GM12878 (cell line): Measurements from ENCODE around the gene FPR1. TPM values are rescaled to one million over a fixed set of nuclear protein-coding genes. Genes with fewer than 3 reads are reported as not detected.

Experiments used
- ATAC-seq: fragments of 200-7000 bp; cut with Tn5 transposase; 3 replicates; pipeline ENCODE4 v1.9.1; 2020; ENCODE audit warnings: mild to moderate bottlenecking, moderate library complexity
- BruUV-seq: library from RNA; stranded (reverse); fragments of 400-500 nt; replicated peaks from 2 replicates; lab custom pipeline; 2021; lab: Mats Ljungman, UMichigan
- CTCF ChIA-PET: fragments of 300-600 bp; sonication (Branson Sonifier 250); formaldehyde crosslinking; extraction: SDS; loops from one replicate; lab custom pipeline; 2021; ENCODE audit warnings: inconsistent platforms; lab: Yijun Ruan, JAX
- POLR2A ChIA-PET: fragments of 350-600 bp; formaldehyde crosslinking; extraction: SDS; loops from one replicate; lab custom pipeline; 2021; ENCODE audit warnings: inconsistent platforms; lab: Charles Lee
- RAD21 ChIA-PET: fragments of 300-600 bp; sonication (Branson Sonifier 250); formaldehyde crosslinking; loops from one replicate; lab custom pipeline; 2023; ENCODE audit warnings: antibody characterized with exemption; ENCODE audit not compliant: unreplicated experiment; lab: Charles Lee
- SMC1A ChIA-PET: fragments of 300-600 bp; sonication (Branson Sonifier 250); formaldehyde crosslinking; loops from one replicate; lab custom pipeline; 2023; ENCODE audit not compliant: unreplicated experiment, uncharacterized antibody; lab: Charles Lee
- DNase-seq: peaks from one replicate; pipeline ENCODE4 v3.0.0-alpha.2; 2011; ENCODE audit warnings: low read depth, low spot score
- FAIRE-seq: peaks from 3 replicates; lab custom pipeline; 2011; peaks lifted over from hg19 to GRCh38; lab: Jason Lieb, UNC
- H2AFZ ChIP-seq: 2 replicates; pipeline ENCODE4 v1.6.0; 2011; ENCODE audit warnings: low read depth, low read length, control low read depth; ENCODE audit not compliant: control insufficient read depth
- H3K27ac ChIP-seq: 2 replicates; pipeline ENCODE4 v1.5.1; 2011; ENCODE audit warnings: control low read depth; ENCODE audit not compliant: control insufficient read depth, insufficient read depth
- H3K27me3 ChIP-seq, 2 experiments: replicated peaks in 1 of 2; 2 replicates each; pipeline versions ENCODE4 v1.6.0 to v1.6.1; 2011; ENCODE audit warnings: low read length in 1 of 2; ENCODE audit not compliant: control insufficient read depth in 2 of 2, insufficient read depth in 2 of 2
- H3K36me3 ChIP-seq, 2 experiments: 2 replicates each; pipeline ENCODE4 v1.5.1; 2011; ENCODE audit warnings: low read length in 1 of 2; ENCODE audit not compliant: control insufficient read depth in 2 of 2, insufficient read depth in 2 of 2
- H3K4me1 ChIP-seq: 2 replicates; pipeline ENCODE4 v1.6.1; 2011; ENCODE audit warnings: mild to moderate bottlenecking, low read length, moderate library complexity, mixed read lengths; ENCODE audit not compliant: control insufficient read depth, insufficient read depth
- H3K4me2 ChIP-seq: 2 replicates; pipeline ENCODE4 v1.6.0; 2011; ENCODE audit warnings: control low read depth; ENCODE audit not compliant: control insufficient read depth, insufficient read depth
- H3K4me3 ChIP-seq: fragments of 200-600 bp; sonication (generic); 2 replicates; pipeline ENCODE4 v1.5.1; 2016
- H3K79me2 ChIP-seq: 2 replicates; pipeline ENCODE4 v1.6.0; 2011; ENCODE audit warnings: low read length; ENCODE audit not compliant: control insufficient read depth, insufficient read depth
- H3K9ac ChIP-seq: 2 replicates; pipeline ENCODE4 v1.8.0; 2011; ENCODE audit warnings: low read length, control low read depth, mixed read lengths; ENCODE audit not compliant: control insufficient read depth, insufficient read depth
- H3K9me3 ChIP-seq: replicated peaks from 3 replicates; pipeline ENCODE4 v1.5.1; 2011; ENCODE audit warnings: mild to moderate bottlenecking, low read length; ENCODE audit not compliant: control insufficient read depth, insufficient read depth
- H4K20me1 ChIP-seq: 2 replicates; pipeline ENCODE4 v1.6.0; 2011; ENCODE audit not compliant: control insufficient read depth, insufficient read depth
- HCFC1 ChIP-seq: fragments of 150-350 bp; IDR thresholded peaks from 2 replicates; pipeline ENCODE4 v1.6.1; 2014; ENCODE audit warnings: low read length
- HDGF ChIP-seq: fragments of 450-650 bp; IDR thresholded peaks from 2 replicates; pipeline ENCODE4 v1.6.1; 2016; ENCODE audit warnings: antibody characterized with exemption
- IKZF2 ChIP-seq, 2 experiments: fragments of 450-650 bp; IDR thresholded peaks; 2 replicates each; pipeline ENCODE4 v1.6.1; 2017; ENCODE audit warnings: mild to moderate bottlenecking in 2 of 2, moderate library complexity in 2 of 2
- NBN ChIP-seq: fragments of 450-650 bp; IDR thresholded peaks from 2 replicates; pipeline ENCODE4 v1.6.1; 2016
- NFXL1 ChIP-seq: fragments of 450-650 bp; IDR thresholded peaks from 2 replicates; pipeline ENCODE4 v1.6.1; 2017; ENCODE audit warnings: antibody characterized with exemption, mild to moderate bottlenecking, borderline replicate concordance
- RFX5 ChIP-seq: IDR thresholded peaks from 2 replicates; pipeline ENCODE4 v1.6.1; 2011; ENCODE audit warnings: low read depth, low read length, improper control_type of control experiment
- SMAD1 ChIP-seq: fragments of 450-650 bp; IDR thresholded peaks from 2 replicates; pipeline ENCODE4 v1.6.1; 2018; ENCODE audit warnings: mild to moderate bottlenecking, low read depth; ENCODE audit not compliant: partially characterized antibody
- SMARCA5 ChIP-seq: fragments of 450-650 bp; IDR thresholded peaks from 2 replicates; pipeline ENCODE4 v1.6.1; 2017; ENCODE audit warnings: mild to moderate bottlenecking
- TBL1XR1 ChIP-seq: IDR thresholded peaks from 2 replicates; pipeline ENCODE4 v1.6.1; 2012; ENCODE audit warnings: low read depth, low read length, improper control_type of control experiment
- WGBS: methylation state at CpG from one replicate; pipeline ENCODE4 v1.1.6; 2016; ENCODE audit warnings: low lambda C conversion rate; ENCODE audit not compliant: insufficient replicate concordance, insufficient coverage; ENCODE audit errors: missing lambda C conversion rate; 5-methylcytosine and 5-hydroxymethylcytosine counted together
- in situ Hi-C: fragments of 300-500 bp; cut with MboI; formaldehyde crosslinking; loops from 9 replicates; pipeline ENCODE4 v1.14.3; 2018; ENCODE audit warnings: mixed read lengths
- intact Hi-C: fragments of 100-400 bp; cut with micrococcal nuclease; formaldehyde crosslinking; loops from one replicate; pipeline ENCODE4 v1.14.2; 2022; ENCODE audit not compliant: unreplicated experiment
- polyA plus RNA-seq, 11 experiments: library from polyadenylated mRNA; depleted of rRNA in 4 of 11; unstranded in 6 of 11; stranded (reverse) in 5 of 11; fragments of >200 nt; fragmentation: Nextera tagmentation in 4 of 11; fragmentation: Illumina TruSeq in 1 of 11; extraction: Ambion mirVana in 4 of 11; extraction: Trizol in 1 of 11; gene quantifications; 1 replicate in 1 of 11; 2 replicates in 10 of 11; pipeline versions ENCODE4 v1.2.1 to v1.2.3, GENCODE V29; 2011 to 2016; ENCODE audit warnings: inconsistent platforms in 2 of 11, missing spikeins in 2 of 11, low read depth in 1 of 11
- total RNA-seq, 4 experiments: library from RNA; depleted of rRNA in 3 of 4; stranded (reverse); fragments of >200 nt in 3 of 4; fragmentation: Illumina TruSeq in 1 of 4; extraction: Trizol in 1 of 4; gene quantifications; 2 replicates each; pipeline versions ENCODE4 v1.2.1 to v1.2.3, GENCODE V29; 2013 to 2021
- TF ChIP-seq, protein P1 (sequence below): fragments of 450-650 bp; formaldehyde crosslinking; IDR thresholded peaks from 2 replicates; pipeline ENCODE4 v1.4.0; 2020; ENCODE audit warnings: mild to moderate bottlenecking, moderate library complexity
- TF ChIP-seq, protein P2 (sequence below): fragments of 450-650 bp; IDR thresholded peaks from 2 replicates; pipeline ENCODE4 v1.6.1; 2014; ENCODE audit warnings: mild to moderate bottlenecking
- TF ChIP-seq, protein P3 (sequence below): fragments of 450-650 bp; IDR thresholded peaks from 2 replicates; pipeline ENCODE4 v1.6.1; 2018; ENCODE audit warnings: borderline replicate concordance, mild to moderate bottlenecking; ENCODE audit not compliant: partially characterized antibody
- TF ChIP-seq, protein P4 (sequence below): IDR thresholded peaks from 2 replicates; pipeline ENCODE4 v1.6.1; 2011; ENCODE audit warnings: low read depth, low read length, improper control_type of control experiment, borderline replicate concordance

Gene FPR1
- total and polyA plus RNA-seq, 10 of the 15 experiments (the other 5 are each of a cell fraction or from before 2014, with no cell fraction given): not detected

DNA sequence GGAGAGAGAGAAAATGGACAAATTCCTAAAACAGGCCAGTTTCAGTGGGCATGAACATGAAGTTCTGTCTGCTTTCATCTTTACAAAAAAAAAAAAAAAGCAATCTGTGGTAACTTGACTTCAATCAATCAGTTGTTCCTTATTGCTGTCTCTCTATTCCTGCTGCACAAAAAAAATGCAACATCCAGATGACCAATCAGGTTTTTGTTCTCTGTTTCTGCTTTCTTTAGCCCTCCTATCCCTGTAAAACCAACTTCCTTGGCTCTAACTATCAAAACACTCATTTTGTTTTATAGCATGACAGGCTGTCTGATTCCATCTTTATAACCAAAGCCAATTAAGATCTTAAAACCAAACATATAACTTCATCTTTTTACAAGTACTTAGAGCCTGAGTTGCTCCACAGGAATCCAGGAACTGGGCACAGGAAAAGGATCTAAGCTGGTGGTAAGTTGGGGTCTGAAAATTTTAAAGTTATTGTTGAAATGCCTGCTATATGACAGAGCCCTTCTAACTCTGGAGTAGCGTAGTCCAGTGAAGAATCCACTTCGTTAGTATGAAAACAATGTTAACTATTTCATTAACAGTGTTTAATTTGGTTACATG lies 43.3 kb upstream of the FPR1 start, which contains the start of gene FPR3 (continued):
- TF ChIP-seq, protein P1, sequence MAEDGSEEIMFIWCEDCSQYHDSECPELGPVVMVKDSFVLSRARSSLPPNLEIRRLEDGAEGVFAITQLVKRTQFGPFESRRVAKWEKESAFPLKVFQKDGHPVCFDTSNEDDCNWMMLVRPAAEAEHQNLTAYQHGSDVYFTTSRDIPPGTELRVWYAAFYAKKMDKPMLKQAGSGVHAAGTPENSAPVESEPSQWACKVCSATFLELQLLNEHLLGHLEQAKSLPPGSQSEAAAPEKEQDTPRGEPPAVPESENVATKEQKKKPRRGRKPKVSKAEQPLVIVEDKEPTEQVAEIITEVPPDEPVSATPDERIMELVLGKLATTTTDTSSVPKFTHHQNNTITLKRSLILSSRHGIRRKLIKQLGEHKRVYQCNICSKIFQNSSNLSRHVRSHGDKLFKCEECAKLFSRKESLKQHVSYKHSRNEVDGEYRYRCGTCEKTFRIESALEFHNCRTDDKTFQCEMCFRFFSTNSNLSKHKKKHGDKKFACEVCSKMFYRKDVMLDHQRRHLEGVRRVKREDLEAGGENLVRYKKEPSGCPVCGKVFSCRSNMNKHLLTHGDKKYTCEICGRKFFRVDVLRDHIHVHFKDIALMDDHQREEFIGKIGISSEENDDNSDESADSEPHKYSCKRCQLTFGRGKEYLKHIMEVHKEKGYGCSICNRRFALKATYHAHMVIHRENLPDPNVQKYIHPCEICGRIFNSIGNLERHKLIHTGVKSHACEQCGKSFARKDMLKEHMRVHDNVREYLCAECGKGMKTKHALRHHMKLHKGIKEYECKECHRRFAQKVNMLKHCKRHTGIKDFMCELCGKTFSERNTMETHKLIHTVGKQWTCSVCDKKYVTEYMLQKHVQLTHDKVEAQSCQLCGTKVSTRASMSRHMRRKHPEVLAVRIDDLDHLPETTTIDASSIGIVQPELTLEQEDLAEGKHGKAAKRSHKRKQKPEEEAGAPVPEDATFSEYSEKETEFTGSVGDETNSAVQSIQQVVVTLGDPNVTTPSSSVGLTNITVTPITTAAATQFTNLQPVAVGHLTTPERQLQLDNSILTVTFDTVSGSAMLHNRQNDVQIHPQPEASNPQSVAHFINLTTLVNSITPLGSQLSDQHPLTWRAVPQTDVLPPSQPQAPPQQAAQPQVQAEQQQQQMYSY (CRISPR knock-in tag): no peak
- TF ChIP-seq NBN (no peak), NFXL1 (no peak), RFX5 (no peak)
- TF ChIP-seq, all 136 proteins: peak for 0

DNA sequence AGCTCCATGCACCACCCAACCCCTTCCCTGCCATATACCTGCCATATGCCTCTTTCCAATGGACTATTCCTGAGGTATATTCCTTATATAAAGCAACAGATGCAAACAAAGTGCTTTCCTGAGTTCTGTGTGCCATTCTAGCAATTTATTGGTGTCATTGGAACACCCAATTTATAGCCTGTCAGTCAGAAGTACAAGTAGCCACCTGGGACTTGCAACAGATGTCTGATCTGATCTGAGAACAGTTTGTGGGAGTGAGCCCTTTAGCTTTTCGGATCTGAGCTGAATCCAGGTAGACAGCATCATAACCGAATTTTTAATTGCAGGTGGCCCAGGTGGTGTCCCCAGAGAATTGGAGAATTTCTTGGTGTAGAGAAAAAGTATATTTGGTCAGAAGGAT lies 42.3 kb upstream of the FPR1 start:
- Histone ChIP-seq H2AFZ (no peak overlapping the region), H3K27me3 (no peaks in the 10 kb centered on the region), H3K27ac (no peak overlapping the region), H3K9ac (no peak overlapping the region), H3K4me3 (no peak overlapping the region), H3K36me3 (no peaks in the 10 kb centered on the region), H4K20me1 (no peaks in the 10 kb centered on the region), H3K9me3 (no peaks in the 10 kb centered on the region; the same call in 2 of the 3 replicates), H3K79me2 (no peaks in the 10 kb centered on the region), H3K4me2 (no peak overlapping the region), H3K4me1 (no peaks in the 10 kb centered on the region)
- POLR2A ChIA-PET: no interaction called here
- DNase-seq (no peak), FAIRE-seq (no peak), ATAC-seq (no peak)
- RAD21 ChIA-PET: no interaction called here
- CTCF ChIA-PET: no interaction called here
- SMC1A ChIA-PET: no interaction called here
- no TSS peak for BruUV-seq
- in situ Hi-C loops: no loop called here
- intact Hi-C loops: no loop called here
- 12% methylated on average over 2 of the region's 2 CpGs for WGBS
- TF ChIP-seq IKZF2 (IDR thresholded peaks at IDR 0.05): no peak
- TF ChIP-seq, protein P2, sequence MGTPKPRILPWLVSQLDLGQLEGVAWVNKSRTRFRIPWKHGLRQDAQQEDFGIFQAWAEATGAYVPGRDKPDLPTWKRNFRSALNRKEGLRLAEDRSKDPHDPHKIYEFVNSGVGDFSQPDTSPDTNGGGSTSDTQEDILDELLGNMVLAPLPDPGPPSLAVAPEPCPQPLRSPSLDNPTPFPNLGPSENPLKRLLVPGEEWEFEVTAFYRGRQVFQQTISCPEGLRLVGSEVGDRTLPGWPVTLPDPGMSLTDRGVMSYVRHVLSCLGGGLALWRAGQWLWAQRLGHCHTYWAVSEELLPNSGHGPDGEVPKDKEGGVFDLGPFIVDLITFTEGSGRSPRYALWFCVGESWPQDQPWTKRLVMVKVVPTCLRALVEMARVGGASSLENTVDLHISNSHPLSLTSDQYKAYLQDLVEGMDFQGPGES: no peak
- no peak for TF ChIP-seq TBL1XR1
- no peak for TF ChIP-seq SMAD1
- TF ChIP-seq HDGF: no peak
- TF ChIP-seq SMARCA5: no peak
- TF ChIP-seq, protein P3, sequence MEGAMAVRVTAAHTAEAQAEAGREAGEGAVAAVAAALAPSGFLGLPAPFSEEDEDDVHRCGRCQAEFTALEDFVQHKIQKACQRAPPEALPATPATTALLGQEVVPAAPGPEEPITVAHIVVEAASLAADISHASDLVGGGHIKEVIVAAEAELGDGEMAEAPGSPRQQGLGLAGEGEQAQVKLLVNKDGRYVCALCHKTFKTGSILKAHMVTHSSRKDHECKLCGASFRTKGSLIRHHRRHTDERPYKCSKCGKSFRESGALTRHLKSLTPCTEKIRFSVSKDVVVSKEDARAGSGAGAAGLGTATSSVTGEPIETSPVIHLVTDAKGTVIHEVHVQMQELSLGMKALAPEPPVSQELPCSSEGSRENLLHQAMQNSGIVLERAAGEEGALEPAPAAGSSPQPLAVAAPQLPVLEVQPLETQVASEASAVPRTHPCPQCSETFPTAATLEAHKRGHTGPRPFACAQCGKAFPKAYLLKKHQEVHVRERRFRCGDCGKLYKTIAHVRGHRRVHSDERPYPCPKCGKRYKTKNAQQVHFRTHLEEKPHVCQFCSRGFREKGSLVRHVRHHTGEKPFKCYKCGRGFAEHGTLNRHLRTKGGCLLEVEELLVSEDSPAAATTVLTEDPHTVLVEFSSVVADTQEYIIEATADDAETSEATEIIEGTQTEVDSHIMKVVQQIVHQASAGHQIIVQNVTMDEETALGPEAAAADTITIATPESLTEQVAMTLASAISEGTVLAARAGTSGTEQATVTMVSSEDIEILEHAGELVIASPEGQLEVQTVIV: no peak
- TF ChIP-seq, protein P4, sequence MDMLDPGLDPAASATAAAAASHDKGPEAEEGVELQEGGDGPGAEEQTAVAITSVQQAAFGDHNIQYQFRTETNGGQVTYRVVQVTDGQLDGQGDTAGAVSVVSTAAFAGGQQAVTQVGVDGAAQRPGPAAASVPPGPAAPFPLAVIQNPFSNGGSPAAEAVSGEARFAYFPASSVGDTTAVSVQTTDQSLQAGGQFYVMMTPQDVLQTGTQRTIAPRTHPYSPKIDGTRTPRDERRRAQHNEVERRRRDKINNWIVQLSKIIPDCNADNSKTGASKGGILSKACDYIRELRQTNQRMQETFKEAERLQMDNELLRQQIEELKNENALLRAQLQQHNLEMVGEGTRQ: no peak
- no peak for TF ChIP-seq HCFC1
